CD4-positive, alpha-beta T cell treated with Interleukin-6 for 4 hours (primary cell): ENCODE data around the gene LCN12.

Source experiments
- DNase-seq: peaks from one replicate; pipeline ENCODE4 v3.0.0-alpha.2; 2020; ENCODE audit warnings: mixed read lengths

LCN12 gene

GRCh38 chr9:136958898-136959850, 7.1 kb downstream of the LCN12 start:
- DNase-seq = no peak

GRCh38 chr9:136960212-136960937, 8.3 kb downstream of the LCN12 start:
- peak; percentile 35 for DNase-seq

GRCh38 chr9:136960938-136961275, 8.8 kb downstream of the LCN12 start:
- no peak for DNase-seq

GRCh38 chr9:136961279-136962065, 9.4 kb downstream of the LCN12 start:
- DNase-seq = no peak

- no peak for DNase-seq
Measured at GRCh38 chr9:136962163-136962562, 10.1 kb downstream of the LCN12 start.

- DNase-seq = no peak
Measured at GRCh38 chr9:136962701-136963248, 10.7 kb downstream of the LCN12 start.

- no peak for DNase-seq
Measured at GRCh38 chr9:136963341-136963740, 11.3 kb downstream of the LCN12 start.

- DNase-seq = no peak
Measured at GRCh38 chr9:136963751-136964150, 11.7 kb downstream of the LCN12 start.

- no peak for DNase-seq
Measured at GRCh38 chr9:136964171-136964689, 12.2 kb downstream of the LCN12 start.

GRCh38 chr9:136964833-136965422, 12.9 kb downstream of the LCN12 start:
- no peak for DNase-seq

GRCh38 chr9:136965771-136966484, 13.9 kb downstream of the LCN12 start:
- peak; percentile 37 for DNase-seq

- DNase-seq = no peak
Measured at GRCh38 chr9:136968333-136969127, 16.5 kb downstream of the LCN12 start.

- no peak for DNase-seq
Measured at GRCh38 chr9:136969150-136969549, 17.1 kb downstream of the LCN12 start.

GRCh38 chr9:136969774-136970173, 17.7 kb downstream of the LCN12 start:
- no peak for DNase-seq

- no peak for DNase-seq
Measured at GRCh38 chr9:136970361-136970760, 18.3 kb downstream of the LCN12 start.

- DNase-seq = no peak
Measured at GRCh38 chr9:136971746-136972145, 19.7 kb downstream of the LCN12 start.

GRCh38 chr9:136972335-136972734, 20.3 kb downstream of the LCN12 start:
- DNase-seq = no peak

- DNase-seq = no peak
Measured at GRCh38 chr9:136972743-136973142, 20.7 kb downstream of the LCN12 start.

- no peak for DNase-seq
Measured at GRCh38 chr9:136973618-136974617, 21.8 kb downstream of the LCN12 start.
